GM12892 (cell line): ENCODE results near the gene BTBD6.

Experiments used
- DNase-seq: peaks from one replicate; pipeline ENCODE4 v3.0.0; 2011; ENCODE audit not compliant: insufficient read length
- FAIRE-seq: peaks from 2 replicates; lab custom pipeline; 2011; peaks lifted over from hg19 to GRCh38; lab: Jason Lieb, UNC
- POLR2A ChIP-seq: IDR thresholded peaks from 2 replicates; pipeline ENCODE4 v1.6.1; 2011; ENCODE audit warnings: low read depth, low read length, control low read depth
- POLR2AphosphoS5 ChIP-seq: IDR thresholded peaks from 2 replicates; pipeline ENCODE4 v1.6.1; 2011; ENCODE audit warnings: low read depth, low read length, control low read depth
- TAF1 ChIP-seq: IDR thresholded peaks from 2 replicates; pipeline ENCODE4 v1.6.1; 2011; ENCODE audit warnings: low read depth, mild to moderate bottlenecking, control low read depth, low read length, borderline replicate concordance

The BTBD6 gene

DNA sequence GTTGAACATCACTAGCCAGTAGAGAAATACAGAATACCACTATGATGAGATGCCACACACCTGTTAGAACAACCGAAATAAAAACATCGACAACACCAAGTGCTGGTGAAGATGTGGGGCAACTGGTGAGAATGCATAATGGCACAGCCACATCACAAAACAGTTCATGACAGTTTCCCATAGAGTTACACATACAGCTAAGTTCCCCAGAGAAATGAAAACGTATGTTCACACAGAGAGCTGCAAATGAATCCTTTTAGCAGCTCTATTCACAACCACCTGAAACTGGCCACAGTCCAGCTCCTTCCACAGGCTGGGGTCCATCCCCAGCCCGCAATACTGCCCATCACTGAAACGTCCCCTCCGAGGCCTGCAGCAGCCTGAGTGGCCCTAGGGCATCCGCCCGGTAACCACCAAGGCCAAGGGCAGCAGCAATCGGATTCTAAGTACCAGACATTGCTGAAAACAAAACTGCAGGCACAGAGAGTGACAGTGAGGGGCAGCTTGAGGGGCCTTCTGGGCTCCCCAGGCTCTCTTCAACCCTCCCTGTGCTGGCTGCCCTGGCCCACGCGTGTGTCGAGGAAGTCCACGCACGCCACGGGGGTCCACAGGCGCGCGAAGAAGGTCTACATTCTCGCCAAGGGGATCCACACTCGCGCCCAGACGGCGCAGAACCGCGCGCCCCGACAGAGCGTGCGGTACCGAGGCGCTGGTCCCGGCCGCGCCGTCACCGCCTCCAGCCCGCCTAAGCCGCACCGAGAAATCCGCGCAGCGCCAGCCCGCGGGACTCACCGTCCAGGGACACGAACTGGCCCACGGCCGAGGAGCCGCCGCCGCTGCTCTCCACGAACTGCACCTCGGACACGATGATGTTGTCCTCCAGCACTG, 51.6 kb downstream of the BTBD6 start:
- FAIRE-seq = peak; percentile 81
- DNase-seq = no peak
- TF ChIP-seq POLR2A (no peak), TAF1 (no peak), POLR2AphosphoS5 (no peak)
